K562 (cell line): Measurements from ENCODE around the gene SEL1L. TPM values are rescaled to one million over a fixed set of nuclear protein-coding genes. Genes with fewer than 3 reads are reported as not detected.

Source experiments
- ATF4 ChIP-seq: fragments of 450-650 bp; formaldehyde crosslinking; IDR thresholded peaks from 2 replicates; pipeline ENCODE4 v1.4.0; 2022; ENCODE audit warnings: mild to moderate bottlenecking, moderate library complexity
- E2F5 ChIP-seq: sonication (generic); formaldehyde crosslinking; IDR thresholded peaks from 2 replicates; pipeline ENCODE4 v1.8.0; 2022; ENCODE audit warnings: mild to moderate bottlenecking, missing genetic modification reagents
- KDM1A ChIP-seq, 2 experiments: fragments of 450-650 bp; IDR thresholded peaks; 2 replicates each; pipeline ENCODE4 v1.6.1; 2016; ENCODE audit warnings: mild to moderate bottlenecking in 2 of 2
- MGA ChIP-seq: fragments of 450-650 bp; IDR thresholded peaks from 2 replicates; pipeline ENCODE4 v1.6.1; 2016; ENCODE audit warnings: mild to moderate bottlenecking, moderate library complexity
- SOX6 ChIP-seq: fragments of 450-650 bp; IDR thresholded peaks from 2 replicates; pipeline ENCODE4 v1.6.1; 2014; ENCODE audit warnings: mild to moderate bottlenecking
- ZFP30 ChIP-seq: fragments of 250-450 bp; sonication (Bioruptor Pico); IDR thresholded peaks from 2 replicates; pipeline ENCODE4 v1.8.0; 2022; ENCODE audit warnings: moderate library complexity, mild to moderate bottlenecking, inconsistent platforms, borderline replicate concordance
- ZFP36 ChIP-seq: fragments of 150-350 bp; IDR thresholded peaks from 2 replicates; pipeline ENCODE4 v1.6.1; 2018; ENCODE audit warnings: low read length, low read depth; ENCODE audit not compliant: partially characterized antibody
- ZNF134 ChIP-seq: fragments of 250-450 bp; sonication (Bioruptor Pico); conservative IDR thresholded peaks from 2 replicates; pipeline ENCODE4 v1.4.0; 2020
- ZNF311 ChIP-seq: fragments of 250-450 bp; sonication (Bioruptor Pico); IDR thresholded peaks from 2 replicates; pipeline ENCODE4 v1.4.0; 2020; ENCODE audit warnings: mild to moderate bottlenecking, moderate library complexity
- ZSCAN32 ChIP-seq: fragments of 450-650 bp; formaldehyde crosslinking; IDR thresholded peaks from 2 replicates; pipeline ENCODE4 v1.4.0; 2020; ENCODE audit warnings: mild to moderate bottlenecking, moderate library complexity
- polyA plus RNA-seq, 8 experiments: library from polyadenylated mRNA; depleted of rRNA in 4 of 8; stranded (reverse) in 5 of 8; unstranded in 3 of 8; fragments of >200 nt; fragmentation: Nextera tagmentation in 2 of 8; fragmentation: Illumina TruSeq in 1 of 8; extraction: Ambion mirVana in 2 of 8; extraction: Trizol in 1 of 8; gene quantifications; 2 replicates each; pipeline versions ENCODE4 v1.2.1 to v1.2.3, GENCODE V29; 2011 to 2014; ENCODE audit warnings: inconsistent platforms in 1 of 8, missing spikeins in 1 of 8
- total RNA-seq, 7 experiments: library from RNA; depleted of rRNA in 6 of 7; stranded (reverse); fragments of >200 nt in 6 of 7; fragmentation: Illumina TruSeq in 2 of 7; extraction: Trizol in 2 of 7; gene quantifications; 2 replicates each; pipeline versions ENCODE4 v1.2.1 to v1.2.3, GENCODE V29; 2011 to 2021; ENCODE audit warnings: low replicate concordance in 1 of 7

Gene SEL1L
- total and polyA plus RNA-seq, 9 of the 15 experiments (the other 6 are each of a cell fraction or from before 2014, with no cell fraction given): 7.7 to 21.1 (median 13.6) TPM

DNA sequence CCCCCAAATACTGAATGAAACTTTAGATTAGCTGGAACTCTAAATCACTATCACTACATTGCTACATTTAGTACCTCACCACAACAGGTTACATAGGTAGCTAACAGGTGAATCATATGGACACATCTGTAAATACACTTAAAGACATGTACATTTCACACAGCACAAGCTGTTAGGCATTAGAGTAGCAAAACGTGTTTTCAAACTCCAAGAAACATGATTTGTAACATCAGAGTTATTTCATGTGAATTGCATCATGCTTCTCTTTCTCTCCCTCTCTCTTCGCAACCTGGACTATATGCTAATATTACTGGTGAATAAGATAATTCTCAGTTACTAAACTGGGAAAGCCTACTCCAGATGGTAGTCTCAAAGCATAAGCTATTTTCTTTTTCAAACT lies 4.3 kb downstream of the SEL1L start (continued):
- peak; percentile 77 for TF ChIP-seq MGA
- no peak for TF ChIP-seq SOX6
- TF ChIP-seq ZFP36: no peak
- TF ChIP-seq ZNF134: no peak
- TF ChIP-seq ATF4 (CRISPR knock-in tag): peak; percentile 97
- no peak for TF ChIP-seq KDM1A (IDR thresholded peaks at IDR 0.05)
- no peak for TF ChIP-seq ZFP30
- TF ChIP-seq ZSCAN32: peak; percentile 89
- no peak for TF ChIP-seq E2F5 (CRISPR knock-in tag)
- TF ChIP-seq ZNF311 (CRISPR knock-in tag): no peak
